HepG2 (cell line): ENCODE data around the gene SMPD3. TPM values are rescaled to one million over a fixed set of nuclear protein-coding genes. Genes with fewer than 3 reads are reported as not detected.
A peak's percentile ranks its signal among the peaks of the same experiment; 100 is the strongest.

Source experiments
- ATAD3A ChIP-seq: sonication (generic); formaldehyde crosslinking; IDR thresholded peaks from 2 replicates; pipeline ENCODE4 v1.4.0; 2020; ENCODE audit warnings: missing genetic modification reagents
- EED ChIP-seq: sonication (generic); formaldehyde crosslinking; IDR thresholded peaks from 2 replicates; pipeline ENCODE4 v1.5.0; 2020; ENCODE audit warnings: mild to moderate bottlenecking, missing genetic modification reagents
- GATA4 ChIP-seq: sonication (generic); IDR thresholded peaks from 2 replicates; pipeline ENCODE4 v1.6.1; 2016; ENCODE audit warnings: antibody characterized with exemption, low read depth, borderline replicate concordance
- HMGA1 ChIP-seq: sonication (generic); formaldehyde crosslinking; conservative IDR thresholded peaks from 2 replicates; pipeline ENCODE4 v1.4.0; 2020; ENCODE audit warnings: missing genetic modification reagents
- KLF6 ChIP-seq: IDR thresholded peaks from 2 replicates; pipeline ENCODE4 v1.8.0; 2016; ENCODE audit warnings: missing biosample characterization, missing genetic modification reagents
- TSC22D2 ChIP-seq: sonication (generic); formaldehyde crosslinking; IDR thresholded peaks from 2 replicates; pipeline ENCODE4 v1.5.1; 2020; ENCODE audit warnings: missing genetic modification reagents, mild to moderate bottlenecking, borderline replicate concordance
- ZBTB2 ChIP-seq: sonication (generic); formaldehyde crosslinking; IDR thresholded peaks from 2 replicates; pipeline ENCODE4 v1.8.0; 2022; ENCODE audit warnings: low read depth, missing genetic modification reagents
- ZKSCAN5 ChIP-seq: sonication (generic); formaldehyde crosslinking; IDR thresholded peaks from 2 replicates; pipeline ENCODE4 v1.5.1; 2020; ENCODE audit warnings: mild to moderate bottlenecking, missing genetic modification reagents
- ZNF12 ChIP-seq: sonication (generic); formaldehyde crosslinking; IDR thresholded peaks from 2 replicates; pipeline ENCODE4 v1.5.0; 2020; ENCODE audit warnings: missing genetic modification reagents
- ZNF17 ChIP-seq: sonication (generic); formaldehyde crosslinking; IDR thresholded peaks from 2 replicates; pipeline ENCODE4 v1.5.0; 2020; ENCODE audit warnings: mild to moderate bottlenecking, missing genetic modification reagents
- ZNF282 ChIP-seq: fragments of 450-650 bp; IDR thresholded peaks from 2 replicates; pipeline ENCODE4 v1.6.1; 2018; ENCODE audit not compliant: partially characterized antibody
- ZNF407 ChIP-seq: sonication (generic); formaldehyde crosslinking; IDR thresholded peaks from one replicate; pipeline ENCODE4 v1.5.1; 2020; ENCODE audit warnings: mild to moderate bottlenecking, missing genetic modification reagents; ENCODE audit errors: not compliant biosample characterization
- ZNF563 ChIP-seq: sonication (generic); formaldehyde crosslinking; IDR thresholded peaks from 2 replicates; pipeline ENCODE4 v1.8.0; 2022; ENCODE audit warnings: mild to moderate bottlenecking, moderate library complexity, missing genetic modification reagents
- ZNF574 ChIP-seq: sonication (generic); formaldehyde crosslinking; IDR thresholded peaks from 2 replicates; pipeline ENCODE4 v1.4.0; 2020; ENCODE audit warnings: missing genetic modification reagents
- ZNF605 ChIP-seq: sonication (generic); formaldehyde crosslinking; IDR thresholded peaks from 2 replicates; pipeline ENCODE4 v1.8.0; 2022; ENCODE audit warnings: mild to moderate bottlenecking, missing genetic modification reagents
- ZNF713 ChIP-seq: sonication (generic); formaldehyde crosslinking; IDR thresholded peaks from 2 replicates; pipeline ENCODE4 v1.4.0; 2020; ENCODE audit warnings: mild to moderate bottlenecking, missing genetic modification reagents
- ZNF839 ChIP-seq: sonication (generic); formaldehyde crosslinking; IDR thresholded peaks from 2 replicates; pipeline ENCODE4 v1.4.0; 2020; ENCODE audit warnings: missing genetic modification reagents, mild to moderate bottlenecking, borderline replicate concordance
- polyA plus RNA-seq, 8 experiments: library from polyadenylated mRNA; depleted of rRNA in 3 of 8; stranded (reverse) in 7 of 8; unstranded in 1 of 8; fragments of >200 nt; fragmentation: Illumina TruSeq in 4 of 8; extraction: Trizol in 4 of 8; gene quantifications; 2 replicates each; pipeline versions ENCODE4 v1.2.1 to v1.2.3, GENCODE V29; 2011 to 2016; ENCODE audit warnings: low read depth in 4 of 8, missing spikeins in 1 of 8, mixed read lengths in 1 of 8; ENCODE audit not compliant: insufficient read depth in 1 of 8
- total RNA-seq, 5 experiments: library from RNA; depleted of rRNA; stranded (reverse); fragments of >200 nt; fragmentation: Illumina TruSeq; extraction: Trizol; gene quantifications; 2 replicates each; pipeline ENCODE4 v1.2.3, GENCODE V29; 2016; ENCODE audit warnings: low read depth in 1 of 5

The SMPD3 gene
- total and polyA plus RNA-seq, 2 of the 13 experiments (the other 11 are each of a cell fraction or from before 2014, with no cell fraction given) = 0.07 to 0.32 TPM

GRCh38 chr16:68363658-68364521 lies 84.4 kb downstream of the SMPD3 start (continued):
- TF ChIP-seq ZBTB2 (CRISPR knock-in tag) = no peak
- TF ChIP-seq ZNF17 (CRISPR knock-in tag) = no peak
- TF ChIP-seq GATA4 = no peak
- TF ChIP-seq HMGA1 = no peak
- peak; percentile 48; the same call in 1 of the 2 replicates for TF ChIP-seq ZNF563
- TF ChIP-seq ZNF12 (CRISPR knock-in tag) = no peak
- TF ChIP-seq TSC22D2 = no peak
- no peak for TF ChIP-seq ZNF839 (CRISPR knock-in tag)
- TF ChIP-seq ATAD3A (CRISPR knock-in tag) = no peak
- no peak for TF ChIP-seq ZNF574 (CRISPR knock-in tag)
- TF ChIP-seq ZNF605 (CRISPR knock-in tag) = no peak
- no peak for TF ChIP-seq KLF6 (CRISPR knock-in tag)
- no peak for TF ChIP-seq EED (CRISPR knock-in tag)
- TF ChIP-seq ZNF713 (CRISPR knock-in tag) = 0 out of 2 replicates have a peak, but pooled peaks have one; percentile 37
- TF ChIP-seq ZNF282 = no peak
- TF ChIP-seq ZKSCAN5 (CRISPR knock-in tag) = no peak
- TF ChIP-seq ZNF407 (CRISPR knock-in tag) = no peak
